Measurements from ENCODE around the gene ZRANB1. TPM values are rescaled to one million over a fixed set of nuclear protein-coding genes. Genes with fewer than 3 reads are reported as not detected.

ZRANB1 gene
- total and polyA plus RNA-seq, 8 donors, result 15.3 to 31.5 (median 27.0) TPM

DNA sequence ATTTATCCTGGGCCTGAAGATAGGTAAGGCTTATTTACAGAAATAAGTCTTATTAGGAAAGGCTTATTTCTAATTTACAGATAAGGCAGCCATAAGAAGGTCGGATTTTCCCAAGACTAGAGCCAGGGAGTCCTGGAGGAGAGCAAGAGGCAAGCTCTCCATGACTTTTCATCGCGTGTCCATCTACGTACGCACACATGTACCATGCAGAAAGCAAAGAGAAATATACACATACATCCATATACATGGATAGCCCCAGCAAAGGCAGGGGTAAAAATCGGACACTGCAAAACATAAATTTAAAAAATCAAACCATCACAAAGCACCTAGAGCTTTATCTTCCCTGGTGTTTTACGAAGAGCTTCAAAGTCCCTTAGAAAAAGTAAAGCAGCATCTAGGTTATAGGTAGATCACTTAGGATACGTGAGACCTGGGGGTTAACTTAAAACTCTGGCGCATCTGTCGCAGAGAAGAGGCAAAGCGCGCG is 25.8 kb upstream of the ZRANB1 start:
- TF ChIP-seq, protein P1, sequence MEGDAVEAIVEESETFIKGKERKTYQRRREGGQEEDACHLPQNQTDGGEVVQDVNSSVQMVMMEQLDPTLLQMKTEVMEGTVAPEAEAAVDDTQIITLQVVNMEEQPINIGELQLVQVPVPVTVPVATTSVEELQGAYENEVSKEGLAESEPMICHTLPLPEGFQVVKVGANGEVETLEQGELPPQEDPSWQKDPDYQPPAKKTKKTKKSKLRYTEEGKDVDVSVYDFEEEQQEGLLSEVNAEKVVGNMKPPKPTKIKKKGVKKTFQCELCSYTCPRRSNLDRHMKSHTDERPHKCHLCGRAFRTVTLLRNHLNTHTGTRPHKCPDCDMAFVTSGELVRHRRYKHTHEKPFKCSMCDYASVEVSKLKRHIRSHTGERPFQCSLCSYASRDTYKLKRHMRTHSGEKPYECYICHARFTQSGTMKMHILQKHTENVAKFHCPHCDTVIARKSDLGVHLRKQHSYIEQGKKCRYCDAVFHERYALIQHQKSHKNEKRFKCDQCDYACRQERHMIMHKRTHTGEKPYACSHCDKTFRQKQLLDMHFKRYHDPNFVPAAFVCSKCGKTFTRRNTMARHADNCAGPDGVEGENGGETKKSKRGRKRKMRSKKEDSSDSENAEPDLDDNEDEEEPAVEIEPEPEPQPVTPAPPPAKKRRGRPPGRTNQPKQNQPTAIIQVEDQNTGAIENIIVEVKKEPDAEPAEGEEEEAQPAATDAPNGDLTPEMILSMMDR (IDR thresholded peaks at IDR 0.05), result no peak
- intact Hi-C loops (cut with DNase I), result no loop called here
- ATAC-seq, result peak; percentile 16
- Histone ChIP-seq H3K9me3 (no peaks in the 10 kb centered on the region), H3K27ac (peak overlapping the region; percentile 97), H3K27me3 (no peaks in the 10 kb centered on the region), H3K36me3 (no peaks in the 10 kb centered on the region), H3K4me3 (peak overlapping the region; percentile 75 to 76), H3K4me1 (peaks cover 10 to 54% of the 10 kb centered on the region in 2 donors)
- DNase-seq, result peak in 1 of 4 donors; percentile 28

GRCh38 chr10:124916585-124917427 is 25.1 kb upstream of the ZRANB1 start:
- Histone ChIP-seq H3K4me1 (peaks cover 10 to 53% of the 10 kb centered on the region in 2 donors), H3K27me3 (no peaks in the 10 kb centered on the region), H3K27ac (peak overlapping the region; percentile 97), H3K4me3 (peak overlapping the region; percentile 75 to 76), H3K9me3 (no peaks in the 10 kb centered on the region), H3K36me3 (no peaks in the 10 kb centered on the region)
- TF ChIP-seq, protein P1 (IDR thresholded peaks at IDR 0.05), result no peak
- ATAC-seq, result peak; percentile 98
- DNase-seq, result peak; percentile 95 to 99 (median 98)
- intact Hi-C loops (cut with DNase I), result no loop called here

GRCh38 chr10:124917428-124918190 is 24.3 kb upstream of the ZRANB1 start:
- Histone ChIP-seq H3K4me3 (peak overlapping the region; percentile 75 to 76), H3K4me1 (peaks cover 10 to 48% of the 10 kb centered on the region in 2 donors), H3K27ac (peak overlapping the region; percentile 97), H3K9me3 (no peaks in the 10 kb centered on the region), H3K36me3 (no peaks in the 10 kb centered on the region), H3K27me3 (no peaks in the 10 kb centered on the region)
- intact Hi-C loops (cut with DNase I), result no loop called here
- TF ChIP-seq, protein P1 (IDR thresholded peaks at IDR 0.05), result no peak
- ATAC-seq (peak; percentile 29), DNase-seq (peak; percentile 41 to 86 (median 68))

DNA sequence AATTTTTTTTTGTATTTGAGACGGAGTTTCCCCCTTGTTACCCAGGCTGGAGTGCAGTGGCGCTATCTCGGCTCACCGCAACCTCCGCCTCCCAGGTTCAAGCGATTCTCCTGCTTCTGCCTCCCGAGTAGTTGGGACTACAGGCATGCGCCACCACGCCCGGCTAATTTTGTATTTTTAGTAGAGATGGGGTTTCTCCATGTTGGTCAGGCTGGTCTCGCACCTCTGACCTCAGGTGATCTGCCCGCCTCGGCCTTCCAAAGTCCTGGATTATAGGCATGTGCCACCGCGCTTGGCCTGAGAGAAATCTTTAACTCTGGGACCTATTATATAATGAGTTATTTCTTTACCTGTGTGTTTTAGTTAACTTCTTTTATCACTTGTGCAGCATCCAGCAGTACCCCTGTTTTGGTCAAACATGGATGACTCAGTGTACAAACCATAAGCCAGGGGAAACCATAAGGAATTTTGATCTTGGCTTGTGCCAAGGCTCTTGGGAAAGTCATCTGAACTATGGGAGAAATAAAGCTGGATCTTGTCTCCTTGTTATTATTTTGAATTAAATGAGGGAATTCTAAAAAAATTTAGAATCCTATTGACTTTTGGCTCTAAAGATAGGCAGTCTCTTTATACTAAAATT is 23.6 kb upstream of the ZRANB1 start:
- TF ChIP-seq, protein P1 (IDR thresholded peaks at IDR 0.05), result no peak
- DNase-seq, result no peak
- peak overlapping the region; percentile 75 to 76 for H3K4me3 ChIP-seq

More for the DNA sequence above, 23.6 kb upstream of the ZRANB1 start:
- no peak for ATAC-seq
- H3K27ac ChIP-seq, result peak overlapping the region; percentile 97
- peaks cover 10 to 43% of the 10 kb centered on the region in 2 donors for H3K4me1 ChIP-seq
- no peaks in the 10 kb centered on the region for H3K9me3 ChIP-seq
- H3K27me3 ChIP-seq, result no peaks in the 10 kb centered on the region
- intact Hi-C loops (cut with DNase I), result no loop called here
- no peaks in the 10 kb centered on the region for H3K36me3 ChIP-seq

All from left lung (tissue), 10 donors.